Epithelial cell of proximal tubule (primary cell): ENCODE measurements around the gene ACADVL. TPM values are rescaled to one million over a fixed set of nuclear protein-coding genes. Genes with fewer than 3 reads are reported as not detected.
A peak's percentile ranks its signal among the peaks of the same experiment; 100 is the strongest.

Experiments
- DNase-seq: peaks from one replicate; pipeline ENCODE4 v3.0.0-alpha.2; 2011; ENCODE audit warnings: low read depth
- H3K4me3 ChIP-seq: 2 replicates; pipeline ENCODE4 v1.5.1; 2011; ENCODE audit warnings: low read depth, mild to moderate bottlenecking, low read length
- CTCF ChIP-seq: conservative IDR thresholded peaks from 2 replicates; pipeline ENCODE4 v1.5.1; 2012; ENCODE audit warnings: low read depth, mild to moderate bottlenecking, low read length
- total RNA-seq: library from RNA; depleted of rRNA; stranded (reverse); fragments of >200 nt; gene quantifications from 2 replicates; pipeline ENCODE4 v1.2.3, GENCODE V29; 2015

ACADVL gene
- total RNA-seq, 1 donor from 2014 or later = 573 TPM

- no peak for TF ChIP-seq CTCF
- H3K4me3 ChIP-seq = no peak overlapping the region
- DNase-seq = peak; percentile 39
These were observed 35.6 kb upstream of the ACADVL start for GRCh38 chr17:7184091-7184488.

GRCh38 chr17:7184647-7185046 is 35.1 kb upstream of the ACADVL start:
- DNase-seq = no peak
- H3K4me3 ChIP-seq = no peak overlapping the region
- no peak for TF ChIP-seq CTCF

- DNase-seq = no peak
- no peak overlapping the region for H3K4me3 ChIP-seq
- peak; percentile 39 for TF ChIP-seq CTCF
These were observed 33.5 kb upstream of the ACADVL start for GRCh38 chr17:7186241-7186640.

- H3K4me3 ChIP-seq = no peak overlapping the region
- no peak for DNase-seq
- TF ChIP-seq CTCF = no peak
These were observed 29.3 kb upstream of the ACADVL start for GRCh38 chr17:7190276-7190917.

- no peak for DNase-seq
- no peak overlapping the region for H3K4me3 ChIP-seq
- no peak for TF ChIP-seq CTCF
These were observed 28.7 kb upstream of the ACADVL start for GRCh38 chr17:7191069-7191468.

GRCh38 chr17:7191571-7192270 is 28.0 kb upstream of the ACADVL start:
- H3K4me3 ChIP-seq = no peak overlapping the region
- TF ChIP-seq CTCF = no peak
- no peak for DNase-seq
